Glomerular endothelial cell (primary cell): ENCODE results near the gene MIA. TPM values are rescaled to one million over a fixed set of nuclear protein-coding genes. Genes with fewer than 3 reads are reported as not detected.
"Not testable (repeated sequence)": the region's sequence is repeated elsewhere in the genome, so short reads cannot be mapped to it uniquely, and the experiment has no call there.

Source experiments
- DNase-seq: peaks from one replicate; pipeline ENCODE4 v3.0.0-alpha.2; 2011; ENCODE audit warnings: low read depth, low spot score; ENCODE audit errors: extremely low read depth
- total RNA-seq: library from RNA; depleted of rRNA; stranded (reverse); fragments of >200 nt; gene quantifications from 2 replicates; pipeline ENCODE4 v1.2.3, GENCODE V29; 2015

Gene MIA
- total RNA-seq, 1 donor from 2014 or later = not detected

- DNase-seq = no peak
Measured at GRCh38 chr19:40802300-40803169, 27.2 kb downstream of the MIA start.

GRCh38 chr19:40803170-40803856, 28.0 kb downstream of the MIA start:
- DNase-seq = no peak

GRCh38 chr19:40803857-40804782, 28.8 kb downstream of the MIA start:
- no peak for DNase-seq

- DNase-seq = no peak
Measured at GRCh38 chr19:40804783-40805242, 29.5 kb downstream of the MIA start.

GRCh38 chr19:40805258-40805868, 30.0 kb downstream of the MIA start:
- no peak for DNase-seq

- peak; percentile 91 for DNase-seq
Measured at GRCh38 chr19:40806423-40807146, 31.3 kb downstream of the MIA start.

GRCh38 chr19:40807147-40808020, 32.1 kb downstream of the MIA start:
- DNase-seq = no peak

GRCh38 chr19:40808021-40808325, 32.7 kb downstream of the MIA start:
- DNase-seq = no peak

- no peak for DNase-seq
Measured at GRCh38 chr19:40808497-40808896, 33.2 kb downstream of the MIA start.

GRCh38 chr19:40809358-40810086, 34.2 kb downstream of the MIA start:
- DNase-seq = no peak

GRCh38 chr19:40810160-40810559, 34.8 kb downstream of the MIA start:
- no peak for DNase-seq

GRCh38 chr19:40810649-40811408, 35.5 kb downstream of the MIA start:
- DNase-seq = not testable (repeated sequence)

- no peak for DNase-seq
Measured at GRCh38 chr19:40811478-40812341, 36.4 kb downstream of the MIA start.

GRCh38 chr19:40812571-40812970, 37.2 kb downstream of the MIA start:
- not testable (repeated sequence) for DNase-seq

- no peak for DNase-seq
Measured at GRCh38 chr19:40813182-40813581, 37.9 kb downstream of the MIA start.

GRCh38 chr19:40815223-40815622, 39.9 kb downstream of the MIA start:
- DNase-seq = no peak
